HepG2 (cell line): ENCODE measurements around the gene PAQR5. TPM values are rescaled to one million over a fixed set of nuclear protein-coding genes. Genes with fewer than 3 reads are reported as not detected.

ENCODE experiments used
- ATAC-seq: fragments of 200-7000 bp; cut with Tn5 transposase; 3 replicates; pipeline ENCODE4 v1.9.1; 2020; ENCODE audit warnings: mild to moderate bottlenecking, moderate library complexity
- BruUV-seq: library from RNA; stranded (reverse); fragments of 400-500 nt; replicated peaks from 2 replicates; lab custom pipeline; 2021; lab: Mats Ljungman, UMichigan
- CTCF ChIA-PET: fragments of 300-600 bp; formaldehyde crosslinking; extraction: SDS; loops from one replicate; lab custom pipeline; 2021; ENCODE audit warnings: low total read pairs, inconsistent platforms, low intra/inter-chr PET ratio; lab: Yijun Ruan, JAX
- POLR2A ChIA-PET: fragments of 350-600 bp; sonication (Branson Sonifier 250); formaldehyde crosslinking; loops from one replicate; lab custom pipeline; 2020; ENCODE audit warnings: antibody characterized with exemption, inconsistent platforms; lab: Yijun Ruan, JAX
- DNase-seq: peaks from one replicate; pipeline ENCODE4 v3.0.0-alpha.2; 2015; ENCODE audit warnings: low spot score
- FAIRE-seq: peaks from 3 replicates; lab custom pipeline; 2011; peaks lifted over from hg19 to GRCh38; lab: Jason Lieb, UNC
- H2AFZ ChIP-seq: one replicate; pipeline ENCODE4 v1.6.1; 2011; ENCODE audit warnings: low read length, inconsistent platforms
- H3K27ac ChIP-seq: fragments of 300-600 bp; 3 replicates; pipeline ENCODE4 v1.8.0; 2011; ENCODE audit warnings: mixed run types, mild to moderate bottlenecking, mixed read lengths, low read length, inconsistent platforms; ENCODE audit not compliant: insufficient read depth; ENCODE audit errors: extremely low read length
- H3K27me3 ChIP-seq, 2 experiments: fragments of 200-600 bp in 1 of 2; 2 replicates in 1 of 2; 3 replicates in 1 of 2; pipeline versions ENCODE4 v1.6.0 to v1.8.0; 2011; ENCODE audit warnings: low read length in 2 of 2, mild to moderate bottlenecking in 2 of 2, moderate library complexity in 2 of 2, inconsistent platforms in 1 of 2; ENCODE audit not compliant: insufficient read depth in 2 of 2, control insufficient read depth in 1 of 2
- H3K36me3 ChIP-seq, 2 experiments: fragments of 200-600 bp in 1 of 2; replicated peaks in 1 of 2; 2 replicates in 1 of 2; 3 replicates in 1 of 2; pipeline versions ENCODE4 v1.5.1 to v1.8.0; 2011; ENCODE audit warnings: low read length in 2 of 2, inconsistent platforms in 1 of 2; ENCODE audit not compliant: insufficient read depth in 2 of 2, control insufficient read depth in 1 of 2
- H3K4me1 ChIP-seq: 2 replicates; pipeline ENCODE4 v1.5.1; 2012; ENCODE audit warnings: low read length, inconsistent platforms; ENCODE audit not compliant: insufficient read depth
- H3K4me2 ChIP-seq: 2 replicates; pipeline ENCODE4 v1.6.0; 2011; ENCODE audit warnings: low read depth, low read length, inconsistent platforms
- H3K4me3 ChIP-seq, 3 experiments: fragments of 200-600 bp in 1 of 3; sonication (generic), shearing (Covaris generic) in 1 of 3; replicated peaks in 1 of 3; 2 replicates each; pipeline ENCODE4 v1.5.1; 2011 to 2016; ENCODE audit warnings: low read length in 3 of 3, inconsistent platforms in 2 of 3, low read depth in 2 of 3, mild to moderate bottlenecking in 2 of 3, control low read depth in 1 of 3, mixed read lengths in 1 of 3; ENCODE audit not compliant: insufficient read depth in 1 of 3
- H3K79me2 ChIP-seq: one replicate; pipeline ENCODE4 v1.6.1; 2011; ENCODE audit warnings: low read length, inconsistent platforms; ENCODE audit not compliant: insufficient read depth
- H3K9ac ChIP-seq: 2 replicates; pipeline ENCODE4 v1.6.0; 2011; ENCODE audit warnings: mild to moderate bottlenecking, low read depth, low read length, inconsistent platforms; ENCODE audit not compliant: insufficient read depth
- H3K9me3 ChIP-seq: 2 replicates; pipeline ENCODE4 v1.5.1; 2012; ENCODE audit warnings: mild to moderate bottlenecking, low read length
- H4K20me1 ChIP-seq: 2 replicates; pipeline ENCODE4 v1.6.0; 2011; ENCODE audit warnings: inconsistent platforms, mild to moderate bottlenecking, low read length, moderate library complexity; ENCODE audit not compliant: insufficient read depth
- CBX2 ChIP-seq, 2 experiments: fragments of 200-600 bp in 1 of 2; sonication (generic); formaldehyde crosslinking in 1 of 2; IDR thresholded peaks; 2 replicates each; pipeline versions ENCODE4 v1.7.0 to v1.8.1; 2018 to 2022; ENCODE audit warnings: low read depth in 2 of 2, low read length in 1 of 2, mild to moderate bottlenecking in 1 of 2, missing genetic modification reagents in 1 of 2
- DNMT1 ChIP-seq: sonication (generic); formaldehyde crosslinking; IDR thresholded peaks from 2 replicates; pipeline ENCODE4 v1.5.1; 2020; ENCODE audit warnings: mild to moderate bottlenecking, missing genetic modification reagents
- FOXC1 ChIP-seq: sonication (generic); formaldehyde crosslinking; IDR thresholded peaks from 2 replicates; pipeline ENCODE4 v1.8.0; 2022; ENCODE audit warnings: mild to moderate bottlenecking, missing genetic modification reagents, borderline replicate concordance
- HMGA1 ChIP-seq: sonication (generic); formaldehyde crosslinking; conservative IDR thresholded peaks from 2 replicates; pipeline ENCODE4 v1.4.0; 2020; ENCODE audit warnings: missing genetic modification reagents
- HNRNPH1 ChIP-seq: fragments of 200-400 bp; formaldehyde crosslinking; optimal IDR thresholded peaks from 2 replicates; pipeline ENCODE3; 2017; ENCODE audit warnings: mild to moderate bottlenecking, low read depth, low read length
- KDM4B ChIP-seq: sonication (generic); formaldehyde crosslinking; IDR thresholded peaks from 2 replicates; pipeline ENCODE4 v1.4.0; 2020; ENCODE audit warnings: missing genetic modification reagents
- LCORL ChIP-seq, 2 experiments: fragments of 450-650 bp in 1 of 2; sonication (generic) in 1 of 2; formaldehyde crosslinking in 1 of 2; IDR thresholded peaks; 2 replicates each; pipeline versions ENCODE4 v1.5.0 to v1.6.1; 2017 to 2020; ENCODE audit warnings: antibody characterized with exemption in 1 of 2, missing genetic modification reagents in 1 of 2
- NR1H2 ChIP-seq: sonication (generic); formaldehyde crosslinking; IDR thresholded peaks from 2 replicates; pipeline ENCODE4 v1.8.1; 2022; ENCODE audit warnings: low read depth, missing genetic modification reagents, borderline replicate concordance
- SNAI1 ChIP-seq: sonication (generic); formaldehyde crosslinking; IDR thresholded peaks from 2 replicates; pipeline ENCODE4 v1.5.0; 2020; ENCODE audit warnings: mild to moderate bottlenecking, missing genetic modification reagents, borderline replicate concordance
- TCF12 ChIP-seq, 2 experiments: fragments of 450-650 bp in 1 of 2; sonication (generic) in 1 of 2; formaldehyde crosslinking in 1 of 2; IDR thresholded peaks; 2 replicates each; pipeline versions ENCODE4 v1.6.1 to v1.8.0; 2017 to 2022; ENCODE audit warnings: antibody characterized with exemption in 1 of 2, mild to moderate bottlenecking in 1 of 2, missing genetic modification reagents in 1 of 2, moderate library complexity in 1 of 2
- ZKSCAN5 ChIP-seq: sonication (generic); formaldehyde crosslinking; IDR thresholded peaks from 2 replicates; pipeline ENCODE4 v1.5.1; 2020; ENCODE audit warnings: mild to moderate bottlenecking, missing genetic modification reagents
- ZMAT3 ChIP-seq: sonication (generic); formaldehyde crosslinking; conservative IDR thresholded peaks from 2 replicates; pipeline ENCODE4 v1.7.0; 2021; ENCODE audit warnings: missing genetic modification reagents
- ZMYM3 ChIP-seq: sonication (generic); formaldehyde crosslinking; IDR thresholded peaks from 2 replicates; pipeline ENCODE4 v1.5.1; 2020; ENCODE audit warnings: mild to moderate bottlenecking, missing genetic modification reagents
- ZNF468 ChIP-seq: sonication (generic); formaldehyde crosslinking; IDR thresholded peaks from 2 replicates; pipeline ENCODE4 v1.8.0; 2022; ENCODE audit warnings: mild to moderate bottlenecking, moderate library complexity, missing genetic modification reagents
- WGBS: methylation state at CpG from one replicate; pipeline ENCODE4 v1.1.6; 2017; ENCODE audit warnings: low lambda C conversion rate; 5-methylcytosine and 5-hydroxymethylcytosine counted together
- in situ Hi-C: cut with HindIII; loops from 2 replicates; pipeline ENCODE4 v1.10.0; 2017; ENCODE audit warnings: low pct_unique_long_range_greater_than_20kb; ENCODE audit not compliant: extremely low pct_ligation_motif_present
- intact Hi-C: fragments of 100-400 bp; cut with micrococcal nuclease; formaldehyde crosslinking; loops from one replicate; pipeline ENCODE4 v1.10.0; 2022; ENCODE audit not compliant: unreplicated experiment
- polyA plus RNA-seq, 8 experiments: library from polyadenylated mRNA; depleted of rRNA in 3 of 8; stranded (reverse) in 7 of 8; unstranded in 1 of 8; fragments of >200 nt; fragmentation: Illumina TruSeq in 4 of 8; extraction: Trizol in 4 of 8; gene quantifications; 2 replicates each; pipeline versions ENCODE4 v1.2.1 to v1.2.3, GENCODE V29; 2011 to 2016; ENCODE audit warnings: low read depth in 4 of 8, missing spikeins in 1 of 8, mixed read lengths in 1 of 8; ENCODE audit not compliant: insufficient read depth in 1 of 8
- total RNA-seq, 5 experiments: library from RNA; depleted of rRNA; stranded (reverse); fragments of >200 nt; fragmentation: Illumina TruSeq; extraction: Trizol; gene quantifications; 2 replicates each; pipeline ENCODE4 v1.2.3, GENCODE V29; 2016; ENCODE audit warnings: low read depth in 1 of 5
- TF ChIP-seq, protein P1 (sequence below): sonication (generic); formaldehyde crosslinking; IDR thresholded peaks from 2 replicates; pipeline ENCODE4 v1.4.0; 2020; ENCODE audit warnings: missing genetic modification reagents, borderline replicate concordance
- TF ChIP-seq, protein P2 (sequence below): sonication (generic); formaldehyde crosslinking; IDR thresholded peaks from 2 replicates; pipeline ENCODE4 v1.9.0; 2022; ENCODE audit warnings: low read depth, missing genetic modification reagents

PAQR5 gene
- total and polyA plus RNA-seq, 2 of the 13 experiments (the other 11 are each of a cell fraction or from before 2014, with no cell fraction given), result 0.53 to 1.3 TPM

DNA sequence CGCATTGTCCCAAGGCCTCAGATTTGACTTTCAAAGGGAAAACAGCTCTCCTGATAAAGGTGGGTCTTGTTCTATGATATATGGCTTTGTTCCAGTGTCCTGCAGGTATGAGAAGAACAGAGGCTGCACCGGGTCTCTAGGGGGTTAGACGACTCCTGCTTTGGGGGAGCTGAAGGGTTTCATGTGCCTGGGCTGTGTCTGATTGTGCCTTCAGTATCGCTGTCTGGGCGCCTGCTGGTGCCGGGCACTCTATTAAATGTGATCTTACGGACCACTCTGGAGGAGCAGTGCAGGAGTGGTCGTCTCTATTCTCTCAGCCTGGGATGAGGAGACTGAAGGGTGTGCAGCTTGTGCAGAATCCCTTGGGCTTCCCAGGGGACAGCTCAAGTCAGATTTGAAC lies 16.0 kb downstream of the PAQR5 start:
- no peaks in the 10 kb centered on the region for H3K79me2 ChIP-seq
- DNase-seq, result no peak
- TF ChIP-seq HNRNPH1 (no peak), SNAI1 (no peak), ZMYM3 (CRISPR knock-in tag) (no peak), ZNF468 (CRISPR knock-in tag) (no peak), KDM4B (no peak), NR1H2 (CRISPR knock-in tag) (no peak), ZKSCAN5 (CRISPR knock-in tag) (no peak), LCORL (IDR thresholded peaks at IDR 0.05) (no peak), LCORL (CRISPR knock-in tag; IDR thresholded peaks at IDR 0.05) (no peak), HMGA1 (no peak), TCF12 (IDR thresholded peaks at IDR 0.05) (no peak), TCF12 (CRISPR knock-in tag; IDR thresholded peaks at IDR 0.05) (no peak), ZMAT3 (CRISPR knock-in tag) (no peak), CBX2 (IDR thresholded peaks at IDR 0.05; ENCODE audit: low read depth, low read length) (no peak), CBX2 (CRISPR knock-in tag; IDR thresholded peaks at IDR 0.05; ENCODE audit: low read depth) (no peak), DNMT1 (CRISPR knock-in tag) (no peak), FOXC1 (no peak)
- TF ChIP-seq, protein P1, sequence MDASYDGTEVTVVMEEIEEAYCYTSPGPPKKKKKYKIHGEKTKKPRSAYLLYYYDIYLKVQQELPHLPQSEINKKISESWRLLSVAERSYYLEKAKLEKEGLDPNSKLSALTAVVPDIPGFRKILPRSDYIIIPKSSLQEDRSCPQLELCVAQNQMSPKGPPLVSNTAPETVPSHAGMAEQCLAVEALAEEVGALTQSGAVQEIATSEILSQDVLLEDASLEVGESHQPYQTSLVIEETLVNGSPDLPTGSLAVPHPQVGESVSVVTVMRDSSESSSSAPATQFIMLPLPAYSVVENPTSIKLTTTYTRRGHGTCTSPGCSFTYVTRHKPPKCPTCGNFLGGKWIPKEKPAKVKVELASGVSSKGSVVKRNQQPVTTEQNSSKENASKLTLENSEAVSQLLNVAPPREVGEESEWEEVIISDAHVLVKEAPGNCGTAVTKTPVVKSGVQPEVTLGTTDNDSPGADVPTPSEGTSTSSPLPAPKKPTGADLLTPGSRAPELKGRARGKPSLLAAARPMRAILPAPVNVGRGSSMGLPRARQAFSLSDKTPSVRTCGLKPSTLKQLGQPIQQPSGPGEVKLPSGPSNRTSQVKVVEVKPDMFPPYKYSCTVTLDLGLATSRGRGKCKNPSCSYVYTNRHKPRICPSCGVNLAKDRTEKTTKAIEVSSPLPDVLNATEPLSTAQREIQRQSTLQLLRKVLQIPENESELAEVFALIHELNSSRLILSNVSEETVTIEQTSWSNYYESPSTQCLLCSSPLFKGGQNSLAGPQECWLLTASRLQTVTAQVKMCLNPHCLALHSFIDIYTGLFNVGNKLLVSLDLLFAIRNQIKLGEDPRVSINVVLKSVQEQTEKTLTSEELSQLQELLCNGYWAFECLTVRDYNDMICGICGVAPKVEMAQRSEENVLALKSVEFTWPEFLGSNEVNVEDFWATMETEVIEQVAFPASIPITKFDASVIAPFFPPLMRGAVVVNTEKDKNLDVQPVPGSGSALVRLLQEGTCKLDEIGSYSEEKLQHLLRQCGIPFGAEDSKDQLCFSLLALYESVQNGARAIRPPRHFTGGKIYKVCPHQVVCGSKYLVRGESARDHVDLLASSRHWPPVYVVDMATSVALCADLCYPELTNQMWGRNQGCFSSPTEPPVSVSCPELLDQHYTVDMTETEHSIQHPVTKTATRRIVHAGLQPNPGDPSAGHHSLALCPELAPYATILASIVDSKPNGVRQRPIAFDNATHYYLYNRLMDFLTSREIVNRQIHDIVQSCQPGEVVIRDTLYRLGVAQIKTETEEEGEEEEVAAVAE (CRISPR knock-in tag), result no peak
- TF ChIP-seq, protein P2, sequence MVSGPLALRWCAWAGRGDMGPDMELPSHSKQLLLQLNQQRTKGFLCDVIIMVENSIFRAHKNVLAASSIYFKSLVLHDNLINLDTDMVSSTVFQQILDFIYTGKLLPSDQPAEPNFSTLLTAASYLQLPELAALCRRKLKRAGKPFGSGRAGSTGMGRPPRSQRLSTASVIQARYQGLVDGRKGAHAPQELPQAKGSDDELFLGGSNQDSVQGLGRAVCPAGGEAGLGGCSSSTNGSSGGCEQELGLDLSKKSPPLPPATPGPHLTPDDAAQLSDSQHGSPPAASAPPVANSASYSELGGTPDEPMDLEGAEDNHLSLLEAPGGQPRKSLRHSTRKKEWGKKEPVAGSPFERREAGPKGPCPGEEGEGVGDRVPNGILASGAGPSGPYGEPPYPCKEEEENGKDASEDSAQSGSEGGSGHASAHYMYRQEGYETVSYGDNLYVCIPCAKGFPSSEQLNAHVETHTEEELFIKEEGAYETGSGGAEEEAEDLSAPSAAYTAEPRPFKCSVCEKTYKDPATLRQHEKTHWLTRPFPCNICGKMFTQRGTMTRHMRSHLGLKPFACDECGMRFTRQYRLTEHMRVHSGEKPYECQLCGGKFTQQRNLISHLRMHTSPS (CRISPR knock-in tag), result no peak

More for the DNA sequence above, 16.0 kb downstream of the PAQR5 start:
- CTCF ChIA-PET, result no interaction called here
- H3K4me3 ChIP-seq, result no peak overlapping the region
- in situ Hi-C loops, result no loop called here
- FAIRE-seq (no peak), ATAC-seq (no peak)
- no peak overlapping the region for H2AFZ ChIP-seq
- no peak overlapping the region for H3K27ac ChIP-seq
- no peaks in the 10 kb centered on the region for H3K4me1 ChIP-seq
- peaks cover 5 to 24% of the 10 kb centered on the region in 2 experiments; a peak in 4 of 5 replicates for H3K27me3 ChIP-seq
- intact Hi-C loops, result no loop called here
- BruUV-seq, result no TSS peak
- H3K36me3 ChIP-seq, result no peaks in the 10 kb centered on the region
- no peaks in the 10 kb centered on the region for H4K20me1 ChIP-seq
- H3K4me2 ChIP-seq, result no peak overlapping the region
- POLR2A ChIA-PET, result no interaction called here
- 23% methylated on average over 4 of the region's 8 CpGs for WGBS
- H3K9ac ChIP-seq, result no peak overlapping the region
- no peaks in the 10 kb centered on the region for H3K9me3 ChIP-seq
